Stimulated activated CD8-positive, alpha-beta memory T cell treated with anti-CD3 and anti-CD28 coated beads, Interleukin-12 subunit alpha, Interleukin-12 subunit beta, amount 100 ng/mL, for 1 hour (primary cell): ENCODE data around the gene ALG1.
A peak's percentile ranks its signal among the peaks of the same experiment; 100 is the strongest.
"Not testable (repeated sequence)": the region's sequence is repeated elsewhere in the genome, so short reads cannot be mapped to it uniquely, and the experiment has no call there.

Experiments
- DNase-seq: peaks from one replicate; pipeline ENCODE4 v3.0.0-alpha.2; 2020; ENCODE audit warnings: low read depth

The ALG1 gene

DNA sequence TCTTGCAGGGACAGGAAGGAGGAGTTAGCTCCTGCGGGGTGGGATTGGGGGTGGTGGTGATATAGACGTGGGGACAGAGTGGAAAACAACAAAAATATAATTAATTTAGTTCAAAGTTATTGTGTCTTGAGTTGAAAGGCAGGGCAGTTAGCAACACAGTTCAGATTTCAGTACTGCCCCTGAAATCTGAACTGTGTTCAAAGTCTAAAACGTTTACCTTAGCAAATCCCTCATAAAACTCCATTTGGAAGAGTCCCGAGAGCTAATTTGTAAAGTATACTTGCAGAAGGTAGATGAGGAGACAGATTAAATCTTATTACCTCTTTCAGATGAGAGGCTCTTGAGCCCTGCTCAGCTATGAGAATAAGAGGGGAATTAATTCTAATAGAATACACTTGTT, 27.5 kb downstream of the ALG1 start:
- DNase-seq: not testable (repeated sequence)

DNA sequence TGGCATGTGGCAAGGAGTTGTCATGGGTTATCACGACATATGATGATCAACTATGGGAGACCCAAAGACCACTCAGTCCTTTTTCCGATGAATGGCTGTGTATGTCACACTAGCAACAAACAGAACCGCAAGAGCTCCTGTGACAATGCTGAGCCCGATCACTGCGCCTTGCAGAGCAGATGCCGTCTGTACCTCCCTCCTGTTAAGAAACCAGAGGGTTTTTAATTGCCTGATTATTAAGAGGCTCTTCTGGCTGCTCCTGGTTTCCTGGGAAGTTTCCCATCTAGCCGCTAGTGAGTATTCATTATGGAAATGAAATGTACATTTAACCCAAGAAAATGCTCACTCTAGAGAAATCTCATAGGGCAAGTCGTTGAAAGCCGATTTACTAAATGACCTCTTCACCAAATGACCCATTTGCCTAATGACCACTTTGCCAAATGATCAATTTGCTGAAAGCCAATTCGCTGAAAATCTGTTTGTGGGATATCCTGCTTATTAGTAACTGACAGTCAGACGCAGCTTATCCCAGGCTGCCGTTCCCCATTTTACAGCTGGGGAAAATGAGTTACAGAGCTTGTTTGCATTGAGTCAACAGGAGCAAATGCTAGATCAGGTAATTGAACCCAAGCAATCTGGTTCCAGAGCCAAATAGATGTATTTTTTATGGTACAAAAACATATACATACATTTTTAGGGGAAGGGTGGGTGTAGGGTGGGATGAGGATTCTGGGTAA, 31.8 kb downstream of the ALG1 start:
- DNase-seq: not testable (repeated sequence)

DNA sequence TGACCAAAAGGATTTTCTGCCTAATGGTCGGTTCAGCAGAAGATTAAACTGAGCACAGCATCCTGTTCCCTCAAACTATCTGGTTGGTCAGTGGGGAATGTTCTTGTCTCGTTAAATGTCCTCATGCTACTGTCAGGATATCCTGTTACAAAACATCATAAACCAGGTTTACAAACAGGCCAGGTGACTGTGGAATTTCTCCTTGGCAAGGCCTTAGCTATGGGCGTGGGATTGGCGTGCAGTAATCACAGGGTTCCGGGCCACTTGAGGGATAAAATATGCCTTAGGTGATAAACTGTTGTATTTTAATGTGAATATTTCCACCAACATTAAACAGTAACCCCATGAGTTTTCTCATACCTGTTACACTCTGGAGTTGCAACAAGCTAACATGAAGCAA, 33.4 kb downstream of the ALG1 start:
- not testable (repeated sequence) for DNase-seq

DNA sequence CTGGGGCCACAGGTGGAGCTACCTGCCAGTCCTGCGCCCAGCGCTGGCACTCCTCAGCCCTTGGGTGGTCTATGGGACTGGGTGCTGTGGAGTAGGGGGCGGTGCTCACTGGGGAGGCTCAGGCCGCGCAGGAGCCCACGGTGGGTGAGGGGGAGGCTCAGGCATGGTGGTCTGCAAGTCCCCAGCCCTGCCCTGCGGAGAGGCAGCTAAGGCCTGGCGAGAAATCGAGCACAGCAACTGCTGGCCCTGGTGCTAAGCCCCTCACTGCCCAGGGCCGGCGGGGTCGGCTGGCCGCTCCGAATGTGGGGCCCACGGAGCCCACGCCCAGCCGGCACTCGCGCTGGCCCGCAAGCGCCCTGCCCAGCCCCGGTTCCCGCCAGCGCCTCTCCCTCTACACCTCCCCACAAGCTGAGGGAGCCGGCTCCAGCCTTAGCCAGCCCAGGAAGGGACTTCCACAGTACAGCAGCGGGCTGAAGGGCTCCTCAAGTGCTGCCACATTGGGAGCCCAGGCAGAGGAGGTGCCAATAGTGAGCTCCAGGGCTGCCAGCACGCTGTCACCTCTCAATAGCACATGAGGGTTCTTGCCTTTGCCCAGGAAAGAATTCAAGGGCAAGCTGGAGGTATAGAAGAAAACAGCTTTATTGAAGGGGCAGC, 37.0 kb downstream of the ALG1 start:
- no peak for DNase-seq

DNA sequence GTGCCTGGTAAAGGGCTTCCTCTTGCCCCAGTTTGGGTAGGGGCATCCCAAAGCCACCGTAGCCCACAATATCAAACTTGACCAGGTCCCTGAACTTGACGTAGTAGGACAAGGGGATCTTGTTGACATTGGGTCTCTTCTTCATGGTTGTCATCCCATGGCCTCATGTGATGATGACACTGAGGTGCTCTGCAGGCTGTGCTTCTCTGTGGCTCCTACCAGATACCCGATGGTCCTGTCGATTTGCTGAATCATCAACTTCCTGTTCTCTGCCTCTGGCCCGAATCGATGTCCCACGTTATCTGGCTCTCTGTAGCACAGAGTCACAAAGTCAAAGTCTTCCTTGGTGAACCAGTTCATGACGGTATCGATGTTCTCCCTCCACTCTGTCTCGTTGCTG, 39.3 kb downstream of the ALG1 start:
- not testable (repeated sequence) for DNase-seq

DNA sequence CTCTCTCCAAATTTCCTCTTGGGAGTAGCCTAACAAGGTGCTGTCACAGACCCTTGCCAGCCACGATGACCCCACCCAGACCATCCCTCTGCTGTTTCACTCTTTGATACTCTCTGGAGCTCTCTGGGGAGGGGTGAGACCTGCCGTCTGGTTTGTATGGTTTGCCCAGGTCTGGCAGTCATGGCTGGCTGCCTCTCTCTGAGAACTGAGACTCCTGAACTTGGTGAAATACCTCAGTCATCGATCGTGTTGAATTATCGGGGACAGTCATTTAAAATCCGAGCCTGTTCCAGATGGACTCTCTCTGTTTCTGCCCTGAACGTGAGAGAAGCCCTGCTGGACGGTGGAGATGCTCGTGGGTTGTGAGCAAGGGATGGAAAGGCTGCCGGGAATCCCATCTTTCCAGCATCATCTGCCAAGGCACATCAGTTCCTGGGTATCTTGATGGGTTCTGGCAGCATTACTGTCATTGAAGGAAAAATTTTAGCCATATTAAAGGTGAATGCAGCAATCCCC, 45.2 kb downstream of the ALG1 start:
- not testable (repeated sequence) for DNase-seq

DNA sequence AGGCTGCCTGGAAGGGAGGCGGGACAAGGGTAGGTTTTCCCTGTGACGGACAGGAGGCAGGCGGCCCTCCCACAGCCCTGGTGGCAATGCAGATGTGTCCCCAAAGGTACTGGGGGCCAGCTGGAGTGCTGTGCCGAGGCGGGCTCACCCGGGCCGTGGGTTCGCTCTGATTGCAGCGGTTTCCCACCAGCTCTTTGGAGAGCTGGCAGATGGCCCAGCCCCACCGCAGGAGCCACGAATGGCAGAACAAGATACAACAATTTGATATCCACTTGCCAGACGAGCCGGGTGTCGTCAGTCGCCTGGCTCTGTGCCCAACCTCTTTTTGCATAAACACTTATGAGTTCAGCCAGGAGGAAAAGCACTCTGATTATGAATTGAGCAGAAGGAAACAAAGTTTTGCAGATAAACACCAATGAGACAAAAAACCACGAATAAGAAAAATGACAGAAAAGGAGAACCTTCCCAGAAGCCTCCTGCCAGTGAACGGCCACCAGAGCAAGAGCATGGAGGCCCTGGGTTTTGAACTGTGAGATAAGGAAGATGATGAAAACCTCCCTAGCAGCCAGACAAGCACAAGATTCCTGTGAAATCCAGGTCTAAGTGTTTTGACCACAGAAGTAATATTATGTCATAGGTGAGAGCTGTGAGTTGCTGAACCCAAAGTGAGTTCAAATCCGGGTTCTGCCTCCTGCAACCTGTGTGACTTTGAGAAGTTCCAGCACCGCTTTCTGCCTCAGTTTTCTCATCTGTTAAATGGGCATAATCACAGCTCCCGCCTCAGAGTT, 45.9 kb downstream of the ALG1 start:
- peak; percentile 26 for DNase-seq

DNA sequence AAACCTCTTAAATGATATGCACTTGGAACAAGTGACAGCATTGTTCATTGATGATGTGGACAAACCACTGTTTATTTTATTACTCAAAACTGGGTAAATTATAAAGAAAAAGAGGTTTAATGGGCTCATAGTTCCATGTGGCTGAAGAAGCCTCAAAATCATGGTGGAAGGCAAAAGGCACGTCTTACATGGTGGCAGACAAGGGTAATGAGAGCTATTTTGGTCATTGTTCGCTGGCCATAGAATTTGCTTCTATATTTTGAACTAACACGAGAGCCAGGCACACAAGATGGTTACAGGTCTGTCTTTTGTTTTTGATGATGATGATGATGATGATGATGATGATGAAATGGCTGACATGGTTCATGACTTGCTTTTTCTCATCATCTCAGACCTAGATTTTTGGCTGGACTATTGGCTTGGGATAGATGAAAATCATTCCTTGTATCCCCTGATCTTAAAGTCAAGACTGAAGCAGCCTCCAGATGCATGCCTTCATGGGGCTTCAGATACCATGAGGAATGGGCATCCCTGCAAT, 59.9 kb downstream of the ALG1 start:
- not testable (repeated sequence) for DNase-seq

DNA sequence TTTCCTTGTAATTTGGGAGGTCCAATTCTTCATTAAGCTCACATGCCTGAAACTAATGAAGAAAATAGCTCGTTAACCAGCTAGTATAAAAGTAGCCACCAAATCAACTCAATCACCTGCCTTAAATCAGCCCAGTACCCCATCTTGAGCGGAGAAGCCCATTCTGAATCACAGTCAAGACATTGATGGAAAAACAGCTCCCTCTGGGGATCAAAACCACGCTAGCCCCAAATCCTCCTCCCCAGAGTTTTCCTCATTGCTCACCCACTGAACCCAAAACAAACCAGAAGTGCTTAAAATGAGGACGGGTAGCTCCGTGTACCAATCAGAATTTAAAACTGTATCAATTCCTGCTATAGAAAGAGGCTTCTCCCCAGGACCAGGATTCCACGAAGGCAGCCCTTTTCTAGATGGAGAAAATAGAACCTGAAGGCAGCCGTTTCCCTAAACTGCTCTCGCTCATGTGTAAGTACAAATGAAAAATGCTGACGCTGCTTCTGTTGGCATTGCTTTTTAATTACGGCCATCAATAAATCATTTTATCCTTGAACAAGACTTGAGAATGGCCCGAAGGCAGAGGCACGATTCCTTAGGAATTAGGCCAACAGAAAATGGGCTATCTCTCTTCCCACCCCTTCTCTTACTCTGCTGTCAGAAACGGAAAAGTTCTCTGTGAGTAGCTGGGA, 61.4 kb downstream of the ALG1 start:
- DNase-seq: not testable (repeated sequence)

DNA sequence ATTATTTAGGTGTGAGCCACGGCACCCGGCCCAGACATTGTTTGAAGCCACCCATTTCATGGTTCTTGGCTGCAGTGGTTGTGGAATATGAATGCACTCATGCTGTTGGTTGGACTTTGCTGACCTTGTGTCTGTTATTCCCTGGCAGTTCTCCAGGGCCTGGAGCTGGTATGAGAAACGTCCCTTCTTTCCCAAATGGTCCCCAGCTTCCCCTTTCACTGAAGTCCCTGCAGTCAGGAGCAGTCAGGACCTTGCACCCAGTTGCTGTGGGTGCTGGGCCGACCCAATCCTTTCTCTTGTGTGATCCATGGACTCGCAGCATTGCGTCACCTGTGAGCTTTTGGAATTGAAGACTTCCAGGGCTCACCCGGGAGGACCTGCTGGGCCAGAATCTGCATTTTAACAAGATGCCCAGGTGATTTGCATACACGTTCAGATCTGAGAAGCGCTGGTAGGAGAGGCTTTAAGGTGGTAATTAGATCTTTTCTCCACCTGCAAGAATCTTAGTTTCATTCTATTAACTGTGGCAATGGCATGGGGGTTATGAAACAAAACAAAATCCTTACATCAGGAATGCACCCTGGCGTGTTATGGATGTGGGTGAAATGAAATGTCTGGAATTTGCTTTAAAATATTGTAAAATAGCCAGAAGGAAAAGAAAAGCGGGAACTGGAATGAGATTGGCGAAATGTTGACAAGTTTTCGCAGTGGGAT, 63.3 kb downstream of the ALG1 start:
- not testable (repeated sequence) for DNase-seq
